OCI-LY1 (cell line): Measurements from ENCODE around the gene MBD3L2.
"Not testable (repeated sequence)": the region's sequence is repeated elsewhere in the genome, so short reads cannot be mapped to it uniquely, and the experiment has no call there.

Source experiments
- H2AFZ ChIP-seq: fragments of 200-600 bp; sonication (generic), shearing (Covaris generic); 2 replicates; pipeline ENCODE4 v1.6.0; 2014; ENCODE audit warnings: antibody characterized with exemption, mild to moderate bottlenecking, low read length
- H3F3A ChIP-seq: fragments of 200-600 bp; sonication (generic), shearing (Covaris generic); 2 replicates; pipeline ENCODE4 v1.6.0; 2014; ENCODE audit warnings: mild to moderate bottlenecking, antibody characterized with exemption, low read length, moderate library complexity; ENCODE audit not compliant: insufficient read depth
- H3K27ac ChIP-seq: fragments of 200-600 bp; sonication (generic); 2 replicates; pipeline ENCODE4 v1.5.1; 2014; ENCODE audit warnings: low read length, mixed run types, mild to moderate bottlenecking, low read depth; ENCODE audit not compliant: poor library complexity, severe bottlenecking
- H3K27me3 ChIP-seq: fragments of 200-600 bp; sonication (generic); 2 replicates; pipeline ENCODE4 v1.6.0; 2014; ENCODE audit warnings: antibody characterized with exemption, mild to moderate bottlenecking, low read length, moderate library complexity; ENCODE audit not compliant: insufficient read depth
- H3K36me3 ChIP-seq: fragments of 200-600 bp; sonication (generic); 2 replicates; pipeline ENCODE4 v1.6.1; 2014; ENCODE audit warnings: mild to moderate bottlenecking, antibody characterized with exemption, low read length, moderate library complexity, mixed read lengths; ENCODE audit not compliant: insufficient read depth
- H3K4me1 ChIP-seq: fragments of 200-600 bp; sonication (generic); 2 replicates; pipeline ENCODE4 v1.5.1; 2014; ENCODE audit warnings: mild to moderate bottlenecking, low read length, moderate library complexity; ENCODE audit not compliant: insufficient read depth, severe bottlenecking
- H3K4me2 ChIP-seq: fragments of 200-600 bp; sonication (generic), shearing (Covaris generic); 2 replicates; pipeline ENCODE4 v1.6.1; 2014; ENCODE audit warnings: low read length
- H3K4me3 ChIP-seq: fragments of 200-600 bp; sonication (generic); 2 replicates; pipeline ENCODE4 v1.5.1; 2014; ENCODE audit warnings: low read length, low read depth, mild to moderate bottlenecking, mixed read lengths; ENCODE audit not compliant: poor library complexity, severe bottlenecking
- H3K79me2 ChIP-seq: fragments of 200-600 bp; shearing (Covaris generic); 2 replicates; pipeline ENCODE4 v1.6.1; 2016; ENCODE audit warnings: mixed run types, low read length, mixed read lengths; ENCODE audit not compliant: insufficient read depth
- H3K9ac ChIP-seq: fragments of 200-600 bp; sonication (generic), shearing (Covaris generic); 2 replicates; pipeline ENCODE4 v1.6.1; 2014; ENCODE audit warnings: mild to moderate bottlenecking, low read length, mixed read lengths
- H3K9me2 ChIP-seq: fragments of 200-600 bp; sonication (generic), shearing (Covaris generic); 2 replicates; pipeline ENCODE4 v1.6.1; 2014; ENCODE audit warnings: low read depth, mild to moderate bottlenecking, low read length, mixed read lengths
- H3K9me3 ChIP-seq: fragments of 200-600 bp; shearing (Covaris generic); 2 replicates; pipeline ENCODE4 v1.6.1; 2014; ENCODE audit warnings: low read length, mixed read lengths
- H4K20me1 ChIP-seq: fragments of 200-600 bp; sonication (generic), shearing (Covaris generic); 2 replicates; pipeline ENCODE4 v1.6.0; 2016; ENCODE audit warnings: mild to moderate bottlenecking, low read length; ENCODE audit not compliant: insufficient read depth
- CTCF ChIP-seq: fragments of 200-600 bp; sonication (generic), shearing (Covaris generic); IDR thresholded peaks from 2 replicates; pipeline ENCODE4 v1.5.1; 2017; ENCODE audit warnings: mild to moderate bottlenecking, antibody characterized with exemption, low read length, moderate library complexity, mixed read lengths
- EZH2 ChIP-seq: fragments of 200-600 bp; sonication (generic), shearing (Covaris generic); IDR thresholded peaks from 2 replicates; pipeline ENCODE4 v1.8.0; 2017; ENCODE audit warnings: borderline replicate concordance, mixed run types, mild to moderate bottlenecking, antibody characterized with exemption, low read length, moderate library complexity, mixed read lengths

MBD3L2 gene

DNA sequence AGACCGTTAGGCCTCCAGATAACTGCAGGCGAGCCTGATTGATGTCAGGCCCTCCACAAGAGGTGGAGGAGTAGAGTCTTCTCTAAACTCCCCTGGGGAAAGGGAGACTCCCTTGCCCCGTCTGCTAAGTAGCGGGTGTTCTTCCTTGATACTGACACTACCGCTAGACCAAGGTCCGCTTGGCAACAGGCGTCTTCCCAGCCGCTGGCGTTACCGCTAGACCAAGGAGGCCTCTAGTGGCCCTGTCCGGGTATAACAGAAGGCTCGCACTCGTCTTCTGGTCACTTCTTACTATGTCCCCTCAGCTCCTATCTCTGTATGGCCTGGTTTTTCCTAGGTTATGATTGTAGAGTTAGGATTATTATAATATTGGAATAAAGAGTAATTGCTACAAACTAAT lies 18.0 kb downstream of the MBD3L2 start:
- H3K9me3 ChIP-seq, H3K27ac ChIP-seq, H2AFZ ChIP-seq, H3K36me3 ChIP-seq, H4K20me1 ChIP-seq, H3K27me3 ChIP-seq, H3K4me2 ChIP-seq, H3F3A ChIP-seq, H3K9ac ChIP-seq, H3K9me2 ChIP-seq, H3K4me3 ChIP-seq: not testable (repeated sequence)
- peak; percentile 25 for TF ChIP-seq CTCF
- peaks cover 12% of the 10 kb centered on the region for H3K4me1 ChIP-seq
- peaks cover 11% of the 10 kb centered on the region for H3K79me2 ChIP-seq

- H3K27ac ChIP-seq: no peak overlapping the region
- H3K9me3 ChIP-seq: no peaks in the 10 kb centered on the region
- no peaks in the 10 kb centered on the region for H3K27me3 ChIP-seq
- H4K20me1 ChIP-seq: no peaks in the 10 kb centered on the region
- TF ChIP-seq CTCF (no peak), EZH2 (no peak)
- peaks cover 11% of the 10 kb centered on the region for H3K79me2 ChIP-seq
- H3K36me3 ChIP-seq: peaks cover 16% of the 10 kb centered on the region
- no peaks in the 10 kb centered on the region for H3K9me2 ChIP-seq
- H3K9ac ChIP-seq: no peak overlapping the region
- no peak overlapping the region for H2AFZ ChIP-seq
- H3F3A ChIP-seq: no peaks in the 10 kb centered on the region
- H3K4me2 ChIP-seq: no peak overlapping the region
- H3K4me3 ChIP-seq: no peak overlapping the region
- peaks cover 12% of the 10 kb centered on the region for H3K4me1 ChIP-seq
Measured at GRCh38 chr19:7067716-7068115, 18.6 kb downstream of the MBD3L2 start.

GRCh38 chr19:7068599-7068998 lies 19.5 kb downstream of the MBD3L2 start:
- Histone ChIP-seq H3K27me3 (no peaks in the 10 kb centered on the region), H3K9me3 (no peaks in the 10 kb centered on the region), H3K79me2 (peaks cover 11% of the 10 kb centered on the region), H2AFZ (peak overlapping the region; percentile 56), H3K4me3 (peak overlapping the region; percentile 33), H3K36me3 (peaks cover 24% of the 10 kb centered on the region), H3K27ac (no peak overlapping the region), H4K20me1 (no peaks in the 10 kb centered on the region), H3K4me1 (peaks cover 12% of the 10 kb centered on the region), H3F3A (no peaks in the 10 kb centered on the region), H3K4me2 (peak overlapping the region; percentile 26), H3K9ac (no peak overlapping the region), H3K9me2 (no peaks in the 10 kb centered on the region)
- no peak for TF ChIP-seq EZH2

DNA sequence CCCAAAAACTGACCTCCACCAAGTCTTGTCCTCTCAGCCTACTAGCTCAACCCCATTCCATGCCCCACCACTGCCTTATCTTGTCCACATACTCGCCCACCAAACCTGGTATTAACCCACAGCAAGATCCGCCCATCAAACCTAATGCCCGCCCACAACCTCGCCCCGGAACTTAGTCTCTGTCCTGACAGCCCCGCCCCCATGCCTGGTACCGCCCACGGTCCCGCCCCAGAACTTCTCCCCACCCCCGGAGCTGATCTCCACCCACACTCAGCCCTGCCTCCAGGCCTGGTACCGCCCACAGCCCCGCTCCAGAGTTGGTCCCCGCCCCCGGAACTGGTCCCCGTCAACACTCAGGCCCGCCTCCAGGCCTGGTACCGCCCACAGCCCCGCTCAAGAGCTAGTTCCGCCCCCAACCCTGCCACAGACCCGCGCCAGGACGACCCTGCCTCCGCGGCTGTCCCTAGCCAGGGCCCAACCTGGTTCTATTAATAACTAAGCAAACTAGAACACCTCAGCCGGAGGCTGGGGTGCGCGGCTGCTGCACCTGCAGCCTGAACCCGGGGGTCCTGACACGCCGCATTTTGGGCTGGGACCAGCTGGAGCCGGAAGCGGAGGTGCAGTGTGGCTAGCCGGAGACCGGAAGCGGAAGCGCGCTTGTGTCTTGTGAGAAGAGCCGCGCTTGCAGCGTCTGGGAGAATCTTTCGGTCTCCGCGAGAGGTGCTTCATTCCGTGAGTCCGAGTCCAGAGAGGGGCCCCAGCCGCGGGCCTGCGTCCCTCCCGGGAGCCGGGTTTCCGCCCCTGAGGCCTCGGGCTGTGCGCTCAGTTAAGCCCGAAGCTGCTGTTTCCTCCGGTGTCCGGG lies 20.2 kb downstream of the MBD3L2 start, which contains the start of gene ZNF557:
ZNF557 (plus strand) TSS at position 662 of the 862 bp plus-strand sequence. CDS start 5,372 bp downstream, outside the sequence.
- Histone ChIP-seq H3F3A (no peaks in the 10 kb centered on the region), H3K4me3 (peak within 1 kb of the TSS; percentile 91), H3K4me2 (peak within 1 kb of the TSS; percentile 80), H3K27me3 (no peaks in the 10 kb centered on the region), H2AFZ (peak within 1 kb of the TSS; percentile 56), H3K9me3 (no peaks in the 10 kb centered on the region), H4K20me1 (no peaks in the 10 kb centered on the region), H3K9ac (peak within 1 kb of the TSS; percentile 85), H3K27ac (peak within 1 kb of the TSS; percentile 80), H3K36me3 (peaks cover 31% of the 10 kb centered on the region), H3K4me1 (peaks cover 12% of the 10 kb centered on the region), H3K79me2 (peaks cover 11% of the 10 kb centered on the region), H3K9me2 (no peaks in the 10 kb centered on the region)
- no peak for TF ChIP-seq EZH2
- no peak for TF ChIP-seq CTCF
